AG09309 (cell line): ENCODE data around the gene NTRK3.

Experiments
- DNase-seq: peaks from one replicate; pipeline ENCODE4 v3.0.0-alpha.2; 2010; ENCODE audit warnings: low read depth
- H3K4me3 ChIP-seq: 2 replicates; pipeline ENCODE4 v1.5.1; 2011; ENCODE audit warnings: mild to moderate bottlenecking, low read depth, low read length, moderate library complexity; ENCODE audit not compliant: control insufficient read depth
- TF ChIP-seq, protein P1 (sequence below): IDR thresholded peaks from 2 replicates; pipeline ENCODE4 v1.5.1; 2011; ENCODE audit warnings: mild to moderate bottlenecking, low read depth, low read length, inconsistent platforms; ENCODE audit not compliant: insufficient read depth, control insufficient read depth; ENCODE audit errors: missing control alignments

NTRK3 gene

DNA sequence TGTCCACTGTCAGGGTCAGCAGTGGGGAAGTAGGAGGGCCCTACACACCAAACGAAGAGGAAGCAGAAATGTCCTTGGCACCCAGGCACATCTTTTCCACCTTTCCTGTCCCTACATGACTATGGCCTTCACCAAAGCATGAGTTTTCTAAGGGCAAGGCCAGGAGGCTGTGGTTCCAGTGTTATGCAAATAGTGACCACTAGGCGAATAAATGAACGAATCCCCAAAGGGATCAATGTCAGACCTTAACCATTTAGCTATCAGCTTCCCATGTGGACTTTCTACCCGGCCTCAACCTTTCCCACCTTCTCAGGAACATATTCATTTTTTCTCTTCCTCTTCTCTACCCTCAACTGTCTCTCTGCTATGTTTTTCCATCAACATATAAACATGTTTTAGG is 63.1 kb downstream of the NTRK3 start:
- DNase-seq: no peak
- no peak overlapping the region for H3K4me3 ChIP-seq
- TF ChIP-seq, protein P1, sequence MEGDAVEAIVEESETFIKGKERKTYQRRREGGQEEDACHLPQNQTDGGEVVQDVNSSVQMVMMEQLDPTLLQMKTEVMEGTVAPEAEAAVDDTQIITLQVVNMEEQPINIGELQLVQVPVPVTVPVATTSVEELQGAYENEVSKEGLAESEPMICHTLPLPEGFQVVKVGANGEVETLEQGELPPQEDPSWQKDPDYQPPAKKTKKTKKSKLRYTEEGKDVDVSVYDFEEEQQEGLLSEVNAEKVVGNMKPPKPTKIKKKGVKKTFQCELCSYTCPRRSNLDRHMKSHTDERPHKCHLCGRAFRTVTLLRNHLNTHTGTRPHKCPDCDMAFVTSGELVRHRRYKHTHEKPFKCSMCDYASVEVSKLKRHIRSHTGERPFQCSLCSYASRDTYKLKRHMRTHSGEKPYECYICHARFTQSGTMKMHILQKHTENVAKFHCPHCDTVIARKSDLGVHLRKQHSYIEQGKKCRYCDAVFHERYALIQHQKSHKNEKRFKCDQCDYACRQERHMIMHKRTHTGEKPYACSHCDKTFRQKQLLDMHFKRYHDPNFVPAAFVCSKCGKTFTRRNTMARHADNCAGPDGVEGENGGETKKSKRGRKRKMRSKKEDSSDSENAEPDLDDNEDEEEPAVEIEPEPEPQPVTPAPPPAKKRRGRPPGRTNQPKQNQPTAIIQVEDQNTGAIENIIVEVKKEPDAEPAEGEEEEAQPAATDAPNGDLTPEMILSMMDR: no peak

DNA sequence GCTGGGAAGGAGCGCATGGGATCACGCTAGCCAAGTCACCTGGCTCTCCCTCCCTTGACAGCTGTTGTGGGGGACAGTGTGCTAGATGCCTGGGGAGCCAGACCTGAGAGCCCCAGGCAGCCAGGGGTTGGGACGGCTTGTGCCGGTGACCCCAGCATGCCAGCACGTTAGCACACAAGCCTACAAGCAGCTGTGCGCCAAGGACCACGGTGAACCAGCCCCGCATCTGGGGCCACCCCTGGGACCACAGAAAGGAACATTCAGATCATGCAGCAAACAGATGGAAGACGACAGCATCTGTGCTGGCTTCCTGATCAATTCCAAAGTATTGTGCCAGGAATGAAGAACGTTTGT is 64.8 kb downstream of the NTRK3 start:
- no peak for DNase-seq
- no peak overlapping the region for H3K4me3 ChIP-seq
- TF ChIP-seq, protein P1: no peak

DNA sequence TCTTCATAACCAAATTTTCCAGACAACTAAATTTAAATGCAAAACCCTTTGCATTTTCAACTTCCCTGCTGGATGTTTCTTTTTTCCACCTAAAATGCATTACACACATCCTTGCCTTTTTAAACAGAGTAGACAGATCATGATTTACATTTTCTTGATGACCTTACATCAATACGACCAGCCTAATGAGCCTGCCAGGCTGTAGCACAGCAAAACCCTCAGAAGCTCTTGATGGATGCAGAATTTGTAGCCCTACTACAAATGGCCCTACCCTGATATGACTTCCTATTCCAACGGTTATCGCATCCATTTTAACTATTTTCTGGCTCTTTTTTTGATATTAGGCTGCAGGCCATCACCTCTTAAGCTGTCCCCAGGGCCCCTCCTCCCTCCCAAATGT is 66.3 kb downstream of the NTRK3 start:
- no peak overlapping the region for H3K4me3 ChIP-seq
- TF ChIP-seq, protein P1: no peak
- DNase-seq: no peak

DNA sequence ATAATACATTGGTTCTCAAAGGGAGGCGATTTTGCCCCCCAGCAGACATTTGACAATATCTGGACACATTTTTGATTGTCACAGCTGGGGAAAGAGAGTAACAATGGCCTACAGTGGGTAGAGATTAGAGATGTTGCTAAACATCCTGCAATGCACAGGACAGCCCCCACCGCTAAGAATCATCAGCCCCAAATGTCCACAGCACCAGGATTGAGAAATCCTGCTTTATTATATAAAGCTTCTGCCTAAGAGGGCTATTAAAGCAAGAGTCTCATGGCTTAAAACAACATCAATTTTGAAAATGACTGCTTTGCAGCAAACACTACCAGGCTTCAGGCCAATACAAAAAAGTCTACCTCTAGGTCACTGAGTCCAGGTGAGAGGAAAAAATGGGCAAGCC is 68.2 kb downstream of the NTRK3 start:
- TF ChIP-seq, protein P1: no peak
- H3K4me3 ChIP-seq: no peak overlapping the region
- DNase-seq: no peak

DNA sequence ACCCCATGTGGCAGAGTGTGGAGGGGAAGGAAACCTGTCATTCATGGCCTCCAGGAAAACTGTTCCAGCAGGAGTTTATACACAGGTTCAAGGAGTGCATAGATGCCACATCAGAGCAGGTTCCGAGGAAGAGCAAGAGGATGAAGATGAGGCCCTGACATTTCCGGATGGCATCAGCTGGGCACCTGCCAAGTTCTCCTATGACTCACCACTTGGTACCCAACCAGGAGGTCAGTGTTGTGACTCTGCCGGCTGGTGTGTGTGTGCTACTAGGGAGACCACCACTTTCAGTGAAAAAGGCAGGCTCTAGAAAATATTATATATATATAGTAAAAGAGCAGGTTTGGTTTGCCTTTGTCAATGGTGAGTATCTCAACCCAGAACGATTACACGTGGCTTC is 69.3 kb downstream of the NTRK3 start:
- no peak for DNase-seq
- TF ChIP-seq, protein P1: no peak
- H3K4me3 ChIP-seq: no peak overlapping the region

DNA sequence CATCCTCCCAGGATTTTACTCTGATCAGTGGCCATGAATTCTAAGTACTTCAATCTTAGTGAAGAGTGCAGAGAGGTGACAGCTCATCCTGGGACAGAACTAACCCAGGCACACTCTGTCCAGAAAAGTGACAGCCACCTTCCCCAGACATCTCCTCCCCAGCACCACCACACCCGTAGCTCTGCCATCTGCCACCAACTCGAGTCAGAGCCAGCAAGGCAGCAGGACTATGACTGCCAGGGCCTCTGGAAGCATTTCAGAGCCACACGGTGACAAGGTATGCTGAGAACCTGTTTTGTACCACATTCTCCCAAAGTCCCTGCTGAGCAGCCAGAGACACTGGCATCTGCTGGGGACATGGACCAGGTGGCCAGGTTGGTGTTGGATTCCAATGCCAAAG is 71.0 kb downstream of the NTRK3 start:
- TF ChIP-seq, protein P1: no peak
- H3K4me3 ChIP-seq: no peak overlapping the region
- DNase-seq: no peak

DNA sequence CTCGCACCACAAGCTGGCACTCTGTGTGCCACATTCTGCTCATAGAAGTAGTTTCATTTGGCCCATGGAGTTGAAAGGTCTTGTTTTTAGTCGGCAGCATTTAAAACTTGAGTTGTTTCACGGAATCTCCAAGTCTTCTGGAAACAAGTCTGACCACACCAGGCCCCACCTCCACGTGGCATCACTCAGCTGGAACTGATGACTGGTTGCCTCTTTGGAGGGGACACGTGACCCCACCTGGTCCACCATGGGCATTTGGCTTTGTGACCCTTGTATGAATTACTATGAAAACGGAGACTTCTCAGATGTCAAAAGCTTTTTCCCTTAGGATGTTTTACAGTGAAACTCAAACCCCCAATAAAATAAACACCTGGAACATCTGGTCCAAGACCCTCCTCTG is 74.9 kb downstream of the NTRK3 start:
- no peak for DNase-seq
- no peak overlapping the region for H3K4me3 ChIP-seq
- TF ChIP-seq, protein P1: no peak
